Gastroesophageal sphincter (tissue), 3 donors: Measurements from ENCODE around the gene CFAP100.
A peak's percentile ranks its signal among the peaks of the same experiment; 100 is the strongest.

Experiments
- EP300 ChIP-seq: sonication (generic); formaldehyde crosslinking; IDR thresholded peaks from one replicate; pipeline ENCODE4 v1.6.1; 2017; ENCODE audit warnings: antibody characterized with exemption, mild to moderate bottlenecking
- TF ChIP-seq, protein P1 (sequence below), 4 experiments: fragments of 200-600 bp in 2 of 4; fragments of 450-650 bp in 2 of 4; sonication (generic) in 1 of 4; IDR thresholded peaks; one replicate each; pipeline ENCODE4 v1.5.1; 2017 to 2019; ENCODE audit warnings: antibody characterized with exemption in 4 of 4, mild to moderate bottlenecking in 2 of 4, moderate library complexity in 2 of 4

DNA sequence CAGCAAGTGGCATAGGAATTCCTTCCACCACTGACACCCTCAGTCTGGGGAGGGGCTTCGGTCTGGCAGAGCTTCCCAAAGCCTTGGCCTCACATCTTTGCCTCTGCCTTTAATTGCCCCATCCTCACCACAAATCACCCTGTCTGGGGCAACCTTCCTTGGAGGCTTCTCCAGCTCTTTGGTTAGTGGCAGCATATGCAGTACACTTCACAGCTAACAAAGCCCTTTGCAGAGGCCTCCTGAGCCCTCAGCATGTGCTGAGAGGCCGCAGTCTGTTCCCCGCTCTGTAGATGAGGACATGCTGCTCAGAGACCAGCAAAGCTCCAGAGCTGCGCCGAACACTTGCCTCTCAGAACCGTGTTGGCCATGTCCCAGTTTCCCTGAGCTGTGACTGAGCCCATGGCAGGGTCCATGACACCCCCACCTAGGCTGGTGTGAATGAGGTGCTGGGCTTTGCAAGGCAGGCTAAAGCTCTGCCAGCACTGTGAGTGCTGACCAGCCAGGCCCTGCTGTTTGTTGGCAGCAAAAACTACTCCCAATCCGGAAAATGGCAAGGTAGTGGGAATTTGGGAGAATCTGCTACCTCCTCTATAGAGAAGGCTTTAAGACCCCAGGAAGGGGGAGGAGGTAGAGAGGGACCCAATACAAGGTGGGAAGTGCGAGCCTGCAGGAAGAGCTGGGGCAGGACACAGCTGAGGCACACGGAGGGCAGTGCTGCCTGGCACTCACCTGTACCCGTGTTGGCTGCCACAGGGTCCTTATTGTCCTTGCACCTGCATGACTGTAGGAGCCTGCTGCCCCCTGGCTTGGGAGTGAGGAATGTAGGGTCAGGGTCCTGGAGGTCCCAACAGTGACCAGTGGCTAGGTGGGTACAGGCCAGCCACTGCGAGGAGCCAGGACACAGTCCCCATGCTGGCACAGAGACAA lies 29.1 kb upstream of the CFAP100 start:
- TF ChIP-seq EP300: no peak
- TF ChIP-seq, protein P1, sequence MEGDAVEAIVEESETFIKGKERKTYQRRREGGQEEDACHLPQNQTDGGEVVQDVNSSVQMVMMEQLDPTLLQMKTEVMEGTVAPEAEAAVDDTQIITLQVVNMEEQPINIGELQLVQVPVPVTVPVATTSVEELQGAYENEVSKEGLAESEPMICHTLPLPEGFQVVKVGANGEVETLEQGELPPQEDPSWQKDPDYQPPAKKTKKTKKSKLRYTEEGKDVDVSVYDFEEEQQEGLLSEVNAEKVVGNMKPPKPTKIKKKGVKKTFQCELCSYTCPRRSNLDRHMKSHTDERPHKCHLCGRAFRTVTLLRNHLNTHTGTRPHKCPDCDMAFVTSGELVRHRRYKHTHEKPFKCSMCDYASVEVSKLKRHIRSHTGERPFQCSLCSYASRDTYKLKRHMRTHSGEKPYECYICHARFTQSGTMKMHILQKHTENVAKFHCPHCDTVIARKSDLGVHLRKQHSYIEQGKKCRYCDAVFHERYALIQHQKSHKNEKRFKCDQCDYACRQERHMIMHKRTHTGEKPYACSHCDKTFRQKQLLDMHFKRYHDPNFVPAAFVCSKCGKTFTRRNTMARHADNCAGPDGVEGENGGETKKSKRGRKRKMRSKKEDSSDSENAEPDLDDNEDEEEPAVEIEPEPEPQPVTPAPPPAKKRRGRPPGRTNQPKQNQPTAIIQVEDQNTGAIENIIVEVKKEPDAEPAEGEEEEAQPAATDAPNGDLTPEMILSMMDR (IDR thresholded peaks at IDR 0.05): peak in 1 of 4 experiments; percentile 7
